HG02798 (cell line): Measurements from ENCODE around the gene PARN.
A peak's percentile ranks its signal among the peaks of the same experiment; 100 is the strongest.
"Not testable (repeated sequence)": the region's sequence is repeated elsewhere in the genome, so short reads cannot be mapped to it uniquely, and the experiment has no call there.

Source experiments
- ATAC-seq: cut with Tn5 transposase; IDR thresholded peaks from one replicate; pipeline ENCODE4 v1.9.1; 2021; ENCODE audit warnings: mild to moderate bottlenecking; ENCODE audit not compliant: unreplicated experiment, poor library complexity

The PARN gene

GRCh38 chr16:14409563-14409962 is 220.5 kb downstream of the PARN start:
- ATAC-seq = no peak

- no peak for ATAC-seq
These were observed 222.2 kb downstream of the PARN start for GRCh38 chr16:14407786-14408399.

- peak; percentile 90 for ATAC-seq
These were observed 224.2 kb downstream of the PARN start for GRCh38 chr16:14405611-14406537.

- not testable (repeated sequence) for ATAC-seq
These were observed 227.1 kb downstream of the PARN start for GRCh38 chr16:14403001-14403389.

- ATAC-seq = not testable (repeated sequence)
These were observed 227.7 kb downstream of the PARN start for GRCh38 chr16:14402114-14403000.

GRCh38 chr16:14401711-14402061 is 228.4 kb downstream of the PARN start:
- not testable (repeated sequence) for ATAC-seq

- ATAC-seq = not testable (repeated sequence)
These were observed 228.9 kb downstream of the PARN start for GRCh38 chr16:14400978-14401710.

- no peak for ATAC-seq
These were observed 229.6 kb downstream of the PARN start for GRCh38 chr16:14400285-14400977.

- ATAC-seq = peak; percentile 73
These were observed 230.4 kb downstream of the PARN start for GRCh38 chr16:14399378-14400284.

- ATAC-seq = no peak
These were observed 231.9 kb downstream of the PARN start for GRCh38 chr16:14398014-14398717.

GRCh38 chr16:14395710-14396304 is 234.3 kb downstream of the PARN start:
- ATAC-seq = not testable (repeated sequence)

- ATAC-seq = no peak
These were observed 235.2 kb downstream of the PARN start for GRCh38 chr16:14394834-14395233.

GRCh38 chr16:14392960-14393359 is 237.1 kb downstream of the PARN start:
- no peak for ATAC-seq

GRCh38 chr16:14389359-14389758 is 240.7 kb downstream of the PARN start:
- ATAC-seq = no peak

- no peak for ATAC-seq
These were observed 241.8 kb downstream of the PARN start for GRCh38 chr16:14388243-14388642.

- ATAC-seq = no peak
These were observed 243.9 kb downstream of the PARN start for GRCh38 chr16:14386115-14386514.
